Measurements from ENCODE around the gene PICK1. TPM values are rescaled to one million over a fixed set of nuclear protein-coding genes. Genes with fewer than 3 reads are reported as not detected.

The PICK1 gene
- 21.1 TPM for total RNA-seq
- long read RNA-seq, transcript PICK1-201 (13 exons, 2,055 nt), result major isoform, 11 of 43 reads
- long read RNA-seq, transcript PICK1-202 (13 exons, 2,164 nt), result minor isoform, 5 of 43 reads
- long read RNA-seq, partial matches to known transcripts, result 12 of 43 reads
- long read RNA-seq, other reads (novel, unspliced or antisense), result 14 of 43 reads

DNA sequence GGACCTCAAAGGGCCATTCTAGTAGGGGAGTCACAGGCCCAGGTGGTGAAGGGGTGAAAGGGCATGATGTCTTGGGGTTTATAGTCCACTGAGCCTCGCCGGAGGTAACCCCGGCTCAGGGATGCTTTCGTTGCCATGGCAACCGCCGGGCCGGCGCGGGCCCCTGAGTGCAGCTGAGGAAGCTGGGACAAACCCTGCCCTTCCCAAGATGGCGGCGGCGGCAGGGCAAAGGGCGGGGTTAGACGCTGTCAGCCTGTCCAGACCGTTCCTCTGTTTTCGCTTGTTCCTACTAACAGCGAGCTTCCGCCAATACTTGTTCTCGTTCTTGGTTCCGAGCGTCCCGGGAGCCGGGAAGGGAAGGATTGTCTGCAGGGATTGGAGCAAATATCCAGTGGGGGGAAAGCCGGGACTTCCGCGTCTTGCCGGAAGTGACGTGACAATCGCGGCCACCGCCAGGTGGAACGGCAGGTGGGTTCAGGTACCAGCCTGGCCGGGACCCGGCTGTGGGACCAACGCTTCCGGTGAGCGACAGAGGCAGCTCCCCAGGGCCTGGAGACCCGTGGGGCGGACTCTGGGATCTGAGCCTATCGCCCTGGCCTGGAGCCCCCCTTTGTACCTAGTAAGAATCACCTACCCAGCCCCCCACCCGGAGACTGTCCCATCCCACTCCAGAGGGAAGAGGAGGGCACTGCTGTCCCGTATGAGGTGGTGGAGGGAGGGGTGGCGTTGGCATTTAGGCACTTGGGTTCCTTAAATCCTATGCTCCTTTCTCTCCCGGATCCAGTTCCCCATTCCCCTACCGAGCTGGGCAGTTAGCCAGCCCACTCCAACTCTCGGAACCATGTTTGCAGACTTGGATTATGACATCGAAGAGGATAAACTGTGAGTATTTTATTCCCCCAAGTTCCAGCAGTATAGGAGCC is at the start of gene PICK1:
TSS of gene PICK1 (plus strand) at position 436 of the 923 bp plus-strand sequence. CDS start at position 842, 406 bp downstream.
- Histone ChIP-seq H3K4me1 (peaks cover 27% of the 10 kb centered on the region), H3K27me3 (ENCODE audit: low read depth) (no peaks in the 10 kb centered on the region), H3K4me3 (peak within 1 kb of the TSS; percentile 70), H3K9me3 (replicated peaks) (no peaks in the 10 kb centered on the region), H3K27ac (replicated peaks) (peak within 1 kb of the TSS; percentile 91), H3K36me3 (peaks cover 11% of the 10 kb centered on the region)
- intact Hi-C loops (cut with micrococcal nuclease), result no loop called here
- no peak for TF ChIP-seq CTCF (IDR thresholded peaks at IDR 0.05; ENCODE audit: borderline replicate concordance)
- peak; percentile 84 for DNase-seq

- TF ChIP-seq CTCF (IDR thresholded peaks at IDR 0.05; ENCODE audit: borderline replicate concordance), result no peak
- no peak overlapping the region for H3K27ac ChIP-seq (replicated peaks)
- no peak overlapping the region for H3K4me3 ChIP-seq
- intact Hi-C loops (cut with micrococcal nuclease), result no loop called here
- H3K9me3 ChIP-seq (replicated peaks), result no peaks in the 10 kb centered on the region
- H3K27me3 ChIP-seq (ENCODE audit: low read depth), result no peaks in the 10 kb centered on the region
- DNase-seq, result no peak
- H3K4me1 ChIP-seq, result no peaks in the 10 kb centered on the region
- H3K36me3 ChIP-seq, result no peaks in the 10 kb centered on the region
These were observed 48.0 kb upstream of the PICK1 start for GRCh38 chr22:38009000-38009806.

GRCh38 chr22:38012604-38013072 is 44.6 kb upstream of the PICK1 start:
- no peak for DNase-seq
- Histone ChIP-seq H3K36me3 (no peaks in the 10 kb centered on the region), H3K27ac (replicated peaks) (no peak overlapping the region), H3K4me3 (no peak overlapping the region), H3K9me3 (replicated peaks) (no peaks in the 10 kb centered on the region), H3K27me3 (ENCODE audit: low read depth) (no peaks in the 10 kb centered on the region), H3K4me1 (peaks cover 19% of the 10 kb centered on the region)
- intact Hi-C loops (cut with micrococcal nuclease), result no loop called here
- no peak for TF ChIP-seq CTCF (IDR thresholded peaks at IDR 0.05; ENCODE audit: borderline replicate concordance)

DNA sequence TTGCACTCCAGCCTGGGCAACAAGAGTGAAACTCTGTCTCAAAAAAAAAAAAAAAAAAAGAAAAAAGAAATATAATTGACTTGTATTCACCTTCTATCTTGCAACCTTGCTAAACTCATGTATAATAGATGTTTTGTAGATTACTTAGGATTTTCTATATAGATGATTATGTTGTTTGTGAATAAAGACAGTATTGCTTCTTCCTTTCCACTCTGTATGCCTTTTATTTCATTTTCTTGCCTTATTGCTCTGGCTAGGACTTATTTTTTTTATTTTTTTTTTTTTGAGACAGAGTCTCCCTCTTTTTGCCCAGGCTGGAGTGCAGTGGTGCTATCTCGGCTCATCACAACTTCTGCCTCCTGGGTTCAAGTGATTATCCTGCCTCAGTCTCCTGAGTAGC is 43.1 kb upstream of the PICK1 start:
- Histone ChIP-seq H3K4me1 (peaks cover 25% of the 10 kb centered on the region), H3K9me3 (replicated peaks) (no peaks in the 10 kb centered on the region), H3K4me3 (no peak overlapping the region), H3K36me3 (no peaks in the 10 kb centered on the region), H3K27me3 (ENCODE audit: low read depth) (no peaks in the 10 kb centered on the region), H3K27ac (replicated peaks) (no peak overlapping the region)
- intact Hi-C loops (cut with micrococcal nuclease), result no loop called here
- no peak for TF ChIP-seq CTCF (IDR thresholded peaks at IDR 0.05; ENCODE audit: borderline replicate concordance)
- DNase-seq, result no peak

All from left ventricle myocardium inferior (tissue), 1 donor.